Stomach (tissue), 9 donors: ENCODE measurements around the gene KDM8. TPM values are rescaled to one million over a fixed set of nuclear protein-coding genes. Genes with fewer than 3 reads are reported as not detected.

Source experiments
- DNase-seq, 2 donors: peaks; one replicate each; pipeline versions ENCODE4 v3.0.0 to v3.0.0-alpha.2; 2013 to 2019
- H3K27ac ChIP-seq, 5 donors: fragments of 200-600 bp in 4 of 5; sonication (generic) in 4 of 5; one replicate each; pipeline ENCODE4 v1.5.1; 2013 to 2019; ENCODE audit warnings: mild to moderate bottlenecking in 1 of 5, moderate library complexity in 1 of 5
- H3K27me3 ChIP-seq, 3 donors: fragments of 200-600 bp; sonication (generic); one replicate each; pipeline ENCODE4 v1.5.1; 2017 to 2019; ENCODE audit warnings: mixed run types in 1 of 3
- H3K36me3 ChIP-seq, 4 donors: fragments of 200-600 bp; sonication (generic); 1 replicate in 3 of 4; 2 replicates in 1 of 4; pipeline ENCODE4 v1.5.1; 2016 to 2019
- H3K4me1 ChIP-seq, 4 donors: fragments of 200-600 bp; sonication (generic); one replicate each; pipeline ENCODE4 v1.5.1; 2016 to 2019
- H3K4me3 ChIP-seq, 4 donors: fragments of 200-600 bp; sonication (generic) in 3 of 4; one replicate each; pipeline ENCODE4 v1.5.1; 2016 to 2019; ENCODE audit warnings: mild to moderate bottlenecking in 1 of 4
- H3K9me3 ChIP-seq, 4 donors: fragments of 200-600 bp; sonication (generic); one replicate each; pipeline ENCODE4 v1.5.1; 2016 to 2019
- EP300 ChIP-seq: sonication (generic); formaldehyde crosslinking; IDR thresholded peaks from one replicate; pipeline ENCODE4 v1.6.1; 2017; ENCODE audit warnings: antibody characterized with exemption
- POLR2A ChIP-seq, 4 donors: fragments of 450-650 bp; IDR thresholded peaks; one replicate each; pipeline ENCODE4 v1.6.1; 2016; ENCODE audit warnings: antibody characterized with exemption in 4 of 4, control low read depth in 2 of 4, mild to moderate bottlenecking in 1 of 4, moderate library complexity in 1 of 4
- POLR2AphosphoS5 ChIP-seq, 3 donors: sonication (generic); formaldehyde crosslinking; IDR thresholded peaks; one replicate each; pipeline ENCODE4 v1.6.1; 2016; ENCODE audit warnings: antibody characterized with exemption in 3 of 3
- WGBS, 5 donors: extraction: QIAGEN DNeasy Blood & Tissue Kit in 3 of 5; methylation state at CpG; one replicate each; pipeline versions ENCODE4 v1.1.5 to v1.1.7; 2013 to 2018; 5-methylcytosine and 5-hydroxymethylcytosine counted together
- intact Hi-C: fragments of 100-400 bp; cut with DNase I; formaldehyde crosslinking; loops from one replicate; pipeline ENCODE4 v1.15.1; 2023; ENCODE audit warnings: low total_unique reads
- polyA plus RNA-seq, 3 donors: library from polyadenylated mRNA; stranded (reverse); fragments of 200-250 nt; gene quantifications; one replicate each; pipeline ENCODE4 v1.2.3, GENCODE V29; 2013
- total RNA-seq, 5 donors: library from RNA; depleted of rRNA; stranded (reverse); fragments of >200 nt; gene quantifications; one replicate each; pipeline versions ENCODE4 v1.1.0 to v1.2.3, GENCODE V29; 2014 to 2016
- TF ChIP-seq, protein P1 (sequence below), 7 experiments: fragments of 450-650 bp in 4 of 7; fragments of 200-600 bp in 3 of 7; sonication (generic) in 3 of 7; IDR thresholded peaks; one replicate each; pipeline ENCODE4 v1.5.1; 2016 to 2019; ENCODE audit warnings: antibody characterized with exemption in 7 of 7, control low read depth in 2 of 7, mild to moderate bottlenecking in 1 of 7
- donor health status: healthy with polysubstance abuse.
- donor health status: Bipolar disorder and iron deficiency.
- donor health status: healthy.

KDM8 gene
- total and polyA plus RNA-seq, 8 donors, result 1.4 to 58.3 (median 2.9) TPM

DNA sequence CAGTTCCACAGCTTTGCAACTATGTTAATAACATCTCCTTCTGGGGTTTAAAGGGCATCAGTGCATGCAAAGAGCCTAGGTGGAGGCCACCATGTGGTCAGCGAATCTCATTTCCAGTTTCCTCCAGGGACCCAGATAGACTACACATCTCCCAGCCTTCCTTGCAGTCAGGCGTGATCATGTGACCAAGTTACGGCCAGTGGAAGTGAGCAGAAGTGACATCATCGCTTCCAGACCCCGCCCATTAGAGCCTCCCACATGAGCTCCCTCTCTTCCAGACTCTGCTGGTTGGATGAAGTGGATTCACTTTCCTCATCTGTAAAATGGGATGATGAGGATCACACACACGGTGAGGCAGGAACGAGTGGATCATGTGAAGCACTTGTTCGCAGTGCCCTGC lies 27.4 kb upstream of the KDM8 start:
- TF ChIP-seq POLR2A (IDR thresholded peaks at IDR 0.05), result no peak
- TF ChIP-seq POLR2AphosphoS5 (IDR thresholded peaks at IDR 0.05), result no peak
- TF ChIP-seq EP300, result no peak
- TF ChIP-seq, protein P1, sequence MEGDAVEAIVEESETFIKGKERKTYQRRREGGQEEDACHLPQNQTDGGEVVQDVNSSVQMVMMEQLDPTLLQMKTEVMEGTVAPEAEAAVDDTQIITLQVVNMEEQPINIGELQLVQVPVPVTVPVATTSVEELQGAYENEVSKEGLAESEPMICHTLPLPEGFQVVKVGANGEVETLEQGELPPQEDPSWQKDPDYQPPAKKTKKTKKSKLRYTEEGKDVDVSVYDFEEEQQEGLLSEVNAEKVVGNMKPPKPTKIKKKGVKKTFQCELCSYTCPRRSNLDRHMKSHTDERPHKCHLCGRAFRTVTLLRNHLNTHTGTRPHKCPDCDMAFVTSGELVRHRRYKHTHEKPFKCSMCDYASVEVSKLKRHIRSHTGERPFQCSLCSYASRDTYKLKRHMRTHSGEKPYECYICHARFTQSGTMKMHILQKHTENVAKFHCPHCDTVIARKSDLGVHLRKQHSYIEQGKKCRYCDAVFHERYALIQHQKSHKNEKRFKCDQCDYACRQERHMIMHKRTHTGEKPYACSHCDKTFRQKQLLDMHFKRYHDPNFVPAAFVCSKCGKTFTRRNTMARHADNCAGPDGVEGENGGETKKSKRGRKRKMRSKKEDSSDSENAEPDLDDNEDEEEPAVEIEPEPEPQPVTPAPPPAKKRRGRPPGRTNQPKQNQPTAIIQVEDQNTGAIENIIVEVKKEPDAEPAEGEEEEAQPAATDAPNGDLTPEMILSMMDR (IDR thresholded peaks at IDR 0.05), result no peak
- Histone ChIP-seq H3K27me3 (no peaks in the 10 kb centered on the region), H3K4me1 (peaks cover 0 to 16% (median 7%) of the 10 kb centered on the region in 4 donors), H3K27ac (no peak overlapping the region), H3K9me3 (no peaks in the 10 kb centered on the region), H3K36me3 (no peaks in the 10 kb centered on the region), H3K4me3 (no peak overlapping the region)
- intact Hi-C loops, result loop anchor here (10.0 kb wide), 2 partner anchors 199 to 279 kb away; no protein-coding TSS in a partner anchor
- no peak for DNase-seq
- 91 to 99% (median 92%) methylated on average over 8 of the region's 8 CpGs for WGBS, 5 donors

DNA sequence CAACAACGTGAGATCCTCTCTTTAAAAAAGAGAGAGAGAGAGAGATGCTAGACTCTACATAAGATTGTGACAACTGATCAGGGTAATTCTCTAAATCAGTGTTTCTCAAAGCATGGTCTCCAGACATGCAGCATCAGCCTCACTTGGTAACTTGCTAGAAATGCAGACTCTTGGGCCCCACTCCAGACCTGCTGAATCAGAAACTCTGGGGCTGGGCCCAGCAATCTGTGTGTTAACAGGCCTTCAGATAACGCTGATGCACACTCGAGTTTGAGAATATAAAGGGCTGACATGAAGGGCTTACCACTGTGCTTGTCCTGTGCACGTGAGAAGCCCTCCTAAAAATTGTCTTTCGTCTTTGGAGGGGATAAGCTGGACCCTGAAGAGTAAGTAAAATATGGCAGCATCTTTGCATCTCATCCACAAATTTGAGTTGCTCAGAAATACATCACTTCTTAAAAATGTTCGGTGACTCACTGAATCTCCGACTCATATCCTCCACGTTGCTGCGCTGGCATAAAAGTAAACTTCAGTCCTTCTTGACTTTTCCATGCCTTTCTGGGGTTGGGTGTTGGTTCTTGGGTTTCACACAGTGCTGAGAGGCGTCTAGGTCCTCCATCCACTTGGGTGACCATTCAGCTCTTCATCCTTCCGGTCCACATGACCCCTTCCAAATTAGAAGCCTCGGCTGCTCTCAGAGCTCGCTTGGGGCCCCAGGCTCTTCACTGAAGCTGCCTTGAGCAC lies 26.1 kb upstream of the KDM8 start:
- Histone ChIP-seq H3K36me3 (no peaks in the 10 kb centered on the region), H3K4me1 (peaks cover 0 to 16% (median 7%) of the 10 kb centered on the region in 4 donors), H3K27ac (no peak overlapping the region), H3K9me3 (no peaks in the 10 kb centered on the region), H3K27me3 (no peaks in the 10 kb centered on the region), H3K4me3 (no peak overlapping the region)
- TF ChIP-seq, protein P1 (IDR thresholded peaks at IDR 0.05), result no peak
- no peak for TF ChIP-seq POLR2A (IDR thresholded peaks at IDR 0.05)
- no peak for TF ChIP-seq POLR2AphosphoS5 (IDR thresholded peaks at IDR 0.05)
- no peak for TF ChIP-seq EP300
- WGBS, 5 donors, result 77 to 86% (median 83%) methylated on average over 13 of the region's 13 CpGs
- DNase-seq, result no peak
- intact Hi-C loops, result loop anchor here (10.0 kb wide), 2 partner anchors 198 to 278 kb away; no protein-coding TSS in a partner anchor

DNA sequence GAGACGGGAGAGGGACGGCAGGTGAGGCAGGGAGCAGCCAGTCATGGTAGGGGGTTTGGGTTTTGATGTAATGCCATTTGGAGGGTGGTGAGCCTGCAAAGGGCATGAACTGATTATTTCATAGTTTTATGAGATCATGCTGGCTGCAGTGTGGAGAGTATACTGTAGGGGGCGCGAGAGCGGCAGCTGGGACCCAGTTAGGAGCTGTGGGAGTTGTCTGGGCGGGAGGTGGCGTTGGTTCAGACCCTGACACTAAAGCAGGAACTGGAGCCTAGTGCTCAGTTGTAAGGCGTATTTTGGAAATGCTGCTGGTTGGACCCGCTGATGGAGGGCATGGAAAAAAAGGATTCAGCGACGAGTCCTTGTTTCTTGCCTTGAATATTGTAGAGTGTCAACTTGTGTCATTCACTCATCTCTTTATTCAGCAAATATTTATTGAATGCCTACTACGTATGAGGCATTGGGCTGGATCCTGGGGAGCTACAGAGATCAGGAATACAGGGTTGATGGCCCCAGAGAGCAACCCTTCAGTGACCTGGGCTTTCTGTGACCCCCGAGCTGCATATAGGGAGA lies 23.7 kb upstream of the KDM8 start:
- no peaks in the 10 kb centered on the region for H3K36me3 ChIP-seq
- peaks cover 0 to 12% (median 5%) of the 10 kb centered on the region in 4 donors for H3K4me1 ChIP-seq
- H3K27me3 ChIP-seq, result no peaks in the 10 kb centered on the region
- no peak overlapping the region for H3K4me3 ChIP-seq
- TF ChIP-seq, protein P1 (IDR thresholded peaks at IDR 0.05), result peak in 6 of 7 experiments; percentile 46 to 96 (median 92)
- no peak for TF ChIP-seq POLR2A (IDR thresholded peaks at IDR 0.05)
- peak in 1 of 3 donors; percentile 57 for TF ChIP-seq POLR2AphosphoS5 (IDR thresholded peaks at IDR 0.05)
- TF ChIP-seq EP300, result no peak
- peak; percentile 88 to 91 for DNase-seq
- H3K9me3 ChIP-seq, result no peaks in the 10 kb centered on the region
- intact Hi-C loops, result loop anchor here (10.0 kb wide), 2 partner anchors 195 to 275 kb away; no protein-coding TSS in a partner anchor
- WGBS, 5 donors, result 14 to 22% (median 16%) methylated on average over 13 of the region's 13 CpGs
- no peak overlapping the region for H3K27ac ChIP-seq

DNA sequence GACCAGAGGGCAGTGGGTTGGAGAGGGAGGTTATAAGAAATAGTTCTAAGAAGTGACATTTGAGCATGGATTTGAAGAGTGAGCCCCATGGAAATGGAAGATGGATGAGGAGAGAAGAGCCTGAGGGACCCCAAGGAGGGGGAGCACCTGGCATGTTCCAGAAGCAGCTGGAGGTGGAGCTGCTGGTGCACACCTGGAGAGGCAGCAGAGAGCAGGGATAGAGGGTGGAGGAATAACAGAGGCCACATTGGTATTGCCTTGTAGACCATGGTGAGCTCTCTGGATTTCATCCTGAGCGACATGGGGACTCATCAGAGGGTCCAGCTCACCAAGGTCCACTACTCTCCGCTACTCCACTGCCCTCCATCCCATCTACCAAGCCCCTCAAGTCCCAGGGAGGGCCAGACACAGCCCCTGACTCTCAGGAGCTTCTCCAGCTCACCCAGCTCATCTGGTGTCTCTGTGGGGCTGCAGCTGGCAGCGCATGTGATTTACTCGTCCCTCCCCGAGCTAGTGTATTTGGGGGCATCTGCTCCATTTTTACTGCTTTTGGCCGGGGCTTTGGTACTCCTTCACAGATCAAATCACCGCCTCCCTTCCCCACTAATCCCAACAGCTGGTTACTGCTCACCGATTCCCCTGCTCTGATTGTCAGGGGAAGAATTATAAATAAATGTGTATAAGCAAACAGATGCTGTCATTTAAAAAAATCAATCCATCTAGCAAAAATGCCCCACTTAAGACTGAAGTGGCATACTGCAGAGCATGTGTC lies 22.1 kb upstream of the KDM8 start:
- Histone ChIP-seq H3K27ac (no peak overlapping the region), H3K9me3 (no peaks in the 10 kb centered on the region), H3K4me3 (no peak overlapping the region), H3K36me3 (no peaks in the 10 kb centered on the region), H3K27me3 (no peaks in the 10 kb centered on the region), H3K4me1 (peaks cover 0 to 12% (median 5%) of the 10 kb centered on the region in 4 donors)
- 74 to 84% (median 82%) methylated on average over 8 of the region's 8 CpGs for WGBS, 5 donors
- intact Hi-C loops, result no loop called here
- DNase-seq, result no peak
- TF ChIP-seq, protein P1 (IDR thresholded peaks at IDR 0.05), result no peak
- TF ChIP-seq POLR2AphosphoS5 (IDR thresholded peaks at IDR 0.05) (no peak), POLR2A (IDR thresholded peaks at IDR 0.05) (no peak), EP300 (no peak)
